ENCODE results near the gene SS18L1.

GRCh38 chr20:62210496-62210855 lies 66.9 kb downstream of the SS18L1 start:
- TF ChIP-seq CTCF (IDR thresholded peaks at IDR 0.05) (no peak), TCF7L2 (IDR thresholded peaks at IDR 0.05; ENCODE audit: low read depth, low read length) (no peak), REST (IDR thresholded peaks at IDR 0.05; ENCODE audit: insufficient read depth in 1 of 2, low read depth in 2 of 2, low read length in 1 of 2) (no peak)

All from Panc1 (cell line).